ENCODE measurements around the gene INPP5A.

The INPP5A gene

GRCh38 chr10:132536241-132536876 is 1.2 kb upstream of the INPP5A start:
- peak; percentile 47 for DNase-seq

DNA sequence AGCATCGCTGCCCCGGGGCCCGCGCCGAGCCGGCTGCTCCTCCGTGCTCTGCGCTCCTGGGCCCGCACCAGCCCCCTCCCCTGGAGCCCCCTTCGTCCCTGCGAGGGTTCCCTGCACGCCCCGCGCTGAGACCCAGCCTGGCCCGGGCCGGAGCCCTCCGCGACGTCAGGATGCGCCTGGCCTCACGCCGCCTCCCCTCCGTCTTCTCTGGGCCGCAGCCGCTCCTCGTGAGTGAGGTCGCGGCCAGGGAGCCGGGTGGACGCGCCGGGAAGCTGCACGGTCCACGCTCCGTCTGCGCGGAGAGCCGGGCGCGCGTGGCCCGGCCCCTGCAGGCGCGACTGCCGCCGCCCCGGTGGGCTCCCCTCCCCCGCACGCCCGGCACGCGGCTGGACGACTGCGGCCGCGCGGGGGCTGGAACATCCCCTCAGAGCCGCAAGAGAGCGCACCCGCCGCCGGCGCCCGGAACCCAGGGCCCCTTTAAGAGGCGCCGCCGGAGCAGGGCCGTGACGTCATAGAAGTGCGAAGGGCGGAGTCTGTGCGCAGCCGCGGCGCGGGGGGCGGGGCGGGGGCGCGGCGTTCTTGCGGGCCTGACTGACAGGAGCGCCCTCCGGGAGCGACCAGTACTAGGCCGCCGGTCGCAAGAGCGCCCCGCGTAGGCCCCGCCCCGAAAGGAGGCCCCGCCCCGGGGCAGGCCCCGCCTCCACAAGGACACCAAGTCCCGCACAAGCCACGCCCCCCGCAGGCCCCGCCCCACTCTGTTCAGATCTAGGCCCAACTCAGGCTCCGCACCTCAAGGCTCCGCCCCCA is 507 bp upstream of the INPP5A start:
- DNase-seq = peak; percentile 100

GRCh38 chr10:132538031-132538789 is 623 bp downstream of the INPP5A start:
- DNase-seq = peak; percentile 33

DNA sequence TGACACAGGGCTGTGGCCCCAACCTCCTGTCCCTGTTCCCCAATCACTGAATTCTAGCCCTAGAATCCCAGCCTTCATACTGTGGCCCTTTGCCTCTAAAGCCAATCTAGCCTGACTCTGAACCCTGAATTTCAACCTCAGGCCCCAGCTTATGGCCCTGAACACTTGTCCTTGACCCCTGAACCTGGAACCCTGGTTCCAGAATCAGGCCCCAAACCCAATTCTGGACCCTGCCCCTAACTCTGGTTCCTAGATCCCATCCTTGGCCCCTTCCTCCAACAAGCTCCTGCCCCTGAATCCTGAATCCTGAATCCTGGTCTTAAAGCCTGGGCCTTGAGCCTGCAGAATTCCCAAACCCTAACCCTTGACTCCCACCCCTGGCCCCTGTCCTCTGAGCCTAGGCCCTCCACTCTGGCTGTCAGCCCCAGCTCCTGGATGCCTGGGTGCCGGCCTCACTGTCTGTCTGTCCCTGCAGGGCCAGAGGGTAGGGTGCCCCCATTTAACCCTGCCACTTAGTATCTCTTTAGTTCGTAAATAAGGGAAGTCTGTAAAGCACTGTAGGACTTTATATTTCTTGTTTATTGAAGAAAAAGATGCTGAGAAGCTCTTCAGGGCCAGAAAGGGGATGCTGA is 1.3 kb downstream of the INPP5A start:
- DNase-seq = peak; percentile 24

GRCh38 chr10:132539431-132539839 is 1.8 kb downstream of the INPP5A start:
- peak; percentile 30 for DNase-seq

- peak; percentile 20 for DNase-seq
Observed at GRCh38 chr10:132539894-132540293, 2.3 kb downstream of the INPP5A start.

- DNase-seq = peak; percentile 43
Observed at GRCh38 chr10:132540456-132540855, 2.9 kb downstream of the INPP5A start.

GRCh38 chr10:132541129-132541528 is 3.5 kb downstream of the INPP5A start:
- peak; percentile 11 for DNase-seq

- peak; percentile 9 for DNase-seq
Observed at GRCh38 chr10:132541601-132542011, 4.0 kb downstream of the INPP5A start.

GRCh38 chr10:132542086-132542775 is 4.6 kb downstream of the INPP5A start:
- peak; percentile 27 for DNase-seq

DNA sequence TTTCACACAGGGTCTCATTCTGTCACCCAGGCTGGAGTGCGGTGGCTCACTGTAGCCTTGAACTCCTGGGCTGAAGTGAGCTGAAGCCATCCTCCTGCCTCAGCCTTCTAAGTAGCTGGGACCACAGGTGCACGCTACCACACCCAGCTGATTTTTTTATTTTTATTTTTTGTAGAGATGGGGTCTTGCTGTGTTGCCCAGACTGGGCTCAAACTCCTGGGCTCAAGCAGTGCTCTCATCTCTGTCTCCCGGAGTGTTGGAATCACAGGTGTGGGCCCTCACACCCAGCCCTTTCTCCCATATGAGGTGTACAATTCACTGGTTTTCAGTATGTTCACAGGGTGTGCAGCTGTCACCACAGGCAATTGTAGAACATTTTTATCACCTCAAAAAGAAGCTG is 5.2 kb downstream of the INPP5A start:
- DNase-seq = peak; percentile 4

- DNase-seq = peak; percentile 14
Observed at GRCh38 chr10:132543916-132544743, 6.5 kb downstream of the INPP5A start.

GRCh38 chr10:132544744-132545658 is 7.4 kb downstream of the INPP5A start:
- DNase-seq = peak; percentile 4

GRCh38 chr10:132545659-132546367 is 8.2 kb downstream of the INPP5A start:
- DNase-seq = peak; percentile 13

DNA sequence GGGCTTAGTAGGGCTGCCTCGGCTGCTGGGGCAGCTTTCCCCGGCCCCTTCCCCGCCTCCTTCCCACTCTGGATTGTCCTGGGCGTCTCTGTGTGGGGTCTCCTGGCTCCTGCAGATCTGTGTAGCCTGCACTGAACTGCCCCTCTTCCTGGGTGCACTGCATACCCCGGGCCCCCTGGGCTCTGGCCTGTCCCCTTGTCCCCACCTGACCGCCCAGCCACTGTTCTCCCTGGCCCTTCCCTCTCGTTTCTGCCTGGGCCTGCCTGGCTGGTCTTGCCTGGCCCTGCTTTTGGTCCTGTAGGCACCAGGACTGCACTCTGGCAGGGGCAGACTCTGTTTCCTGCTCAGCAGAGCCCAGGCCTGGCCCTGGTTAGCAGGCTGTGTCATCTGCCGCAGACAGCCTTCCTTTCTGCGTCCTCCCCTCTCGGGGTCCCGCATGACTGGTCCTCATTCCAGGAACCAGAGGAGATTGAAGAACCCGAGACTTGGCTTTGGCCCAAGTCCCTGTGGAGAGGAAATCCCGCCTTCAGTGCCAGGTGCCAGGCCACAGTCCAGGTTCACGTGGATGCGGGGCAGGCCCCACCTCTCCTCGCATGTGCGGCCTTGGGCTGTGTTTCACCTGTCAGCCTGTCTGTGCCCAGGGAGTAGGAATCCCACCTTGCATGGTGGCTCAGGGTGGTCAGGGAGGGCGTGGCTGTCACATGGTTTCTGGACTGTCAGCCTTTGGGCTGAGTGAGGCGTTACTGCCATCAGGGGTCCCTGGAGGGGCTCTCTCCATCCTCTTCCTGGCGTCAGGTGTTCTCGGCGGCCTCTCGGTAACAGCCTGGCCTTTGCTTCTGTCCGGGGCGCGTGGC is 9.2 kb downstream of the INPP5A start:
- peak; percentile 16 for DNase-seq

DNA sequence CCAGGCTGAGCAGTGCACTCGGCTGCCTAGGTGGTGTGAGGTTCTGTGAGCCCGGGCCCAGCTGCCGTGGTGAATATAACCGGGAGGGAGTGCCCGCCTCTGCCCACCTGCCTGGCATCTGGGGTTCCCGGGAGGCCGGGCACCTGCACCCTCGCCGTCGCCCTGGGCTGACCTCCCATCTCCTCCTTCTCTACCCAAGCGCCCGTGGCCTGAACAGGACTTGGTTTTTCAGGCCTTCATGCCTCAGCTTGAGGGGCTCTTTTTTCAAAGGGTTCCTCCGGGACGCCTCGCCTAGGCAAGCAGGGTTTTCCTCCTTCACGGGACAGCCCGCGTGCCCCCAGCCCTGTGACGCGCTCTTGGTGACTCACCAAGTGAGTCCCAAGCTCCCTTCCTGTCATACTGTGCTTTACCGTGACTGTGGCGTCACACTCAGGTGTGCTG is 9.9 kb downstream of the INPP5A start:
- DNase-seq = no peak

DNA sequence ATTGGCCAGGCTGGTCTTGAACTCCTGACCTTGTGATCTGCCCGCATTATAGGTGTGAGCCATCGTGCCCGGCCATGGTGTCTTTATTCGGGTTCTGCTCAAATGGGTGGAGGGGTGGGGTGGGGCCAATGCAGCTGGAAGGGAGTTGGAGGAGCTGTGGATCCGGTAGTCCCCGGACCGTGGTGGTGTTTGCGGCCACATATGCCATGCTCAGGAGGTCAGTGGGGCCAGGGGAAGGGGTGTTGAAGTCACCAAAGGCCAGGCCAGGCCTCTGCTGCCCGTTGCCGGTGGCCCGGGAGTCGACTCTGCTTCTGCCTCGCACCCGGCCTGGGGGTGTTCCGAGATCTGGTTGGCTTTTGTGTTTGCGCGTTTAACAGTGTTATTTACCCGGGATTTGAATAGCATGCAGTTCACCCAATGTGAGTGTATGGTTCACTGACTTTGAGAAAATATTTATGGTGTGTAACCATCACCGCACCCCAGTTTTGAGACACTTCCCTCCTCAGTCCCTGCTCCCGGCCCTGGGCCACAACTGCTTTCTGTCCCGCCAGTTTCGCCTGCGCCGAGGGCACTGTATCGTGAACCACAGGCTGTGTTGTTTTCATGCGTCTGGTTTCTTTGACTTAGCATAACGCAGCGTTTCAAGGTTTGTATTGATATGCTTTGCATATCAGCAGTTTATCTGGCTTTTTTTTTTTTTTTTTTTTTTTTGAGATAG is 10.7 kb downstream of the INPP5A start:
- peak; percentile 9 for DNase-seq

DNA sequence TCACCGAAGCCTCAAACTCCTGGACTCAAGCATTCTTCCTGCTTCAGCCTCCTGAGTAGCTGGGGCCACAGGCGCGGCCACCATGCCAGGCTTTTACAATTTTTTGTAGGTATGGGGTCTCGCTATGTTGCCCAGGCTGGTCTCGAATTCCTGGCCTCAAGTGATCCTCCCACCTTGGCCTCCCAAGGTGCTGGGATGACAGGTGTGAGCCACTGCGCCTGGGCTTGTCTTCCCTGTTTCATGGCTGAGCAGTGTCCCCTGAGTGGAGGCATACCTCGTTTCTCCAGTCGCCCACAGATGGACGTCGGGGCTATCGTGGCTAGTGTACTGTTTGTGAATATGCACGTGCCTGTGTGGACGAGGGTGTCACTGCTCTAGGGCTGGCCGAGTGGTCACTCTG is 11.3 kb downstream of the INPP5A start:
- peak; percentile 5 for DNase-seq

All from right hindlimb (tissue), 1 donor.